GM20000 (cell line): Measurements from ENCODE around the gene BCAP31.

Source experiments
- DNase-seq: peaks from one replicate; pipeline ENCODE4 v3.0.0; 2012; ENCODE audit warnings: low spot score
- TF ChIP-seq, protein P1 (sequence below): IDR thresholded peaks from 2 replicates; pipeline ENCODE4 v1.5.1; 2012; ENCODE audit warnings: mild to moderate bottlenecking, control low read depth; ENCODE audit errors: extremely low read depth, missing control alignments

The BCAP31 gene

DNA sequence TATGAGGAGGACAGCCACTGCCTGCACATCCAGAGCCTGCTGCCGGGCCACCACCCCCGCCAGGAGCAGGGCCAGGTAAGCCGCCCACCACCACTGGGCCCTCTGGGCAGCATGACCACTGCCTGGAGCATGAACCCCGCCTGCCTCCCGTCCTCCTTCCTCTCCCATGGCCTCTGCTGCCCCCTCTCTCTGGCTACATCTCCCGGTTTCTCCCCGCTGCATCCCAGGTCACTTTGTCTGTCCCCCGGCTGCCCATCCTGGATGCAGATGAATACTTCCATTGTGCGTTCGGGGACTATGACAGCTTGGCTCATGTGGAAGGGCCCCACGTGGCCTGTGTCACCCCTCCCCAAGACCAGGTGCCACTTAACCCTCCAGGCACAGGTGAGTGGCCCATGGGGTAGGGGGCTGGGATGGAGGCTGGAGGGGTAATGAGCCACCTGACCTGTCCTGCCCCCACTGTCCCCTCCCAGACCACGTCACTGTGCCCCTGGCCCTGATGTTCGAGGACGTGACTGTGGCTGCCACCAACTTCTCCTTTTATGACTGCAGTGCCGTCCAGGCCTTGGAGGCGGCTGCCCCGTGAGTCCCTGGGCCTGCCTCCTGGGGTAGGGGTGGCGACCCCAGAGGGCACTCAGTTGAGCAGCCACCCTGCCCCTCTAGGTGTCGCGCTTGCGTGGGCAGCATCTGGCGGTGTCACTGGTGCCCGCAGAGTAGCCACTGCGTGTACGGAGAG is 45.8 kb upstream of the BCAP31 start:
- peak; percentile 10 for DNase-seq
- TF ChIP-seq, protein P1, sequence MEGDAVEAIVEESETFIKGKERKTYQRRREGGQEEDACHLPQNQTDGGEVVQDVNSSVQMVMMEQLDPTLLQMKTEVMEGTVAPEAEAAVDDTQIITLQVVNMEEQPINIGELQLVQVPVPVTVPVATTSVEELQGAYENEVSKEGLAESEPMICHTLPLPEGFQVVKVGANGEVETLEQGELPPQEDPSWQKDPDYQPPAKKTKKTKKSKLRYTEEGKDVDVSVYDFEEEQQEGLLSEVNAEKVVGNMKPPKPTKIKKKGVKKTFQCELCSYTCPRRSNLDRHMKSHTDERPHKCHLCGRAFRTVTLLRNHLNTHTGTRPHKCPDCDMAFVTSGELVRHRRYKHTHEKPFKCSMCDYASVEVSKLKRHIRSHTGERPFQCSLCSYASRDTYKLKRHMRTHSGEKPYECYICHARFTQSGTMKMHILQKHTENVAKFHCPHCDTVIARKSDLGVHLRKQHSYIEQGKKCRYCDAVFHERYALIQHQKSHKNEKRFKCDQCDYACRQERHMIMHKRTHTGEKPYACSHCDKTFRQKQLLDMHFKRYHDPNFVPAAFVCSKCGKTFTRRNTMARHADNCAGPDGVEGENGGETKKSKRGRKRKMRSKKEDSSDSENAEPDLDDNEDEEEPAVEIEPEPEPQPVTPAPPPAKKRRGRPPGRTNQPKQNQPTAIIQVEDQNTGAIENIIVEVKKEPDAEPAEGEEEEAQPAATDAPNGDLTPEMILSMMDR = no peak

DNA sequence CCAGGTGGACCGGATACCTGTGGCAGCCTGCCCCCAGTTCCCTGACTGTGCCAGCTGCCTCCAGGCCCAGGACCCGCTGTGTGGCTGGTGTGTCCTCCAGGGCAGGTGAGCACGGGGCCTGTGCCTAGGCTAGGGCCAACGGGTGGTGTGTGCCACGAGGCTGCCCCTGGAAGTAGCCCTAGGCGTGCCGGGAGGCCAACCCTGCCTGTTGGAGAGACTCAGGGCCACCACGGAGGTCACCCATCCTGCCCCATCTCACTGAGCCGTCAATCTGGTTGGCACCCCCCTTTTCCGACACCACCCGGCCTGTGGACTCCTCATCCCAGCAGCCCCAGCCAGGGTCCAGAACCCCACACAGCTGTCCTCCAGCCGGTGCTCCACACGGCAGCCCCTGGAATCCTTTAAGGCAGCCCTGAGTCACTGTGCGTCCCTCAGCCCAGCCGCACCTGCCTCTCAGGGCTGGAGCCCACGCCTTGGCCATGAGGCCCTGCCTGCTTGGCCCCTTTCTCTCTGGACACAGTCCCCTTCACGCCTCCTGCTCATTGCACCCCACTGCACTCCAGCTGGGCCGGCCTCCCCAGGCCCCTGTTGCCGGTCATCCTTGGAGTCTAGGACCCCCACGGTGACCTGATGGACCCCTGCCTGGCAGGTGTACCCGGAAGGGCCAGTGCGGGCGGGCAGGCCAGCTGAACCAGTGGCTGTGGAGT is 45.1 kb upstream of the BCAP31 start:
- peak; percentile 2 for DNase-seq
- TF ChIP-seq, protein P1 = no peak

DNA sequence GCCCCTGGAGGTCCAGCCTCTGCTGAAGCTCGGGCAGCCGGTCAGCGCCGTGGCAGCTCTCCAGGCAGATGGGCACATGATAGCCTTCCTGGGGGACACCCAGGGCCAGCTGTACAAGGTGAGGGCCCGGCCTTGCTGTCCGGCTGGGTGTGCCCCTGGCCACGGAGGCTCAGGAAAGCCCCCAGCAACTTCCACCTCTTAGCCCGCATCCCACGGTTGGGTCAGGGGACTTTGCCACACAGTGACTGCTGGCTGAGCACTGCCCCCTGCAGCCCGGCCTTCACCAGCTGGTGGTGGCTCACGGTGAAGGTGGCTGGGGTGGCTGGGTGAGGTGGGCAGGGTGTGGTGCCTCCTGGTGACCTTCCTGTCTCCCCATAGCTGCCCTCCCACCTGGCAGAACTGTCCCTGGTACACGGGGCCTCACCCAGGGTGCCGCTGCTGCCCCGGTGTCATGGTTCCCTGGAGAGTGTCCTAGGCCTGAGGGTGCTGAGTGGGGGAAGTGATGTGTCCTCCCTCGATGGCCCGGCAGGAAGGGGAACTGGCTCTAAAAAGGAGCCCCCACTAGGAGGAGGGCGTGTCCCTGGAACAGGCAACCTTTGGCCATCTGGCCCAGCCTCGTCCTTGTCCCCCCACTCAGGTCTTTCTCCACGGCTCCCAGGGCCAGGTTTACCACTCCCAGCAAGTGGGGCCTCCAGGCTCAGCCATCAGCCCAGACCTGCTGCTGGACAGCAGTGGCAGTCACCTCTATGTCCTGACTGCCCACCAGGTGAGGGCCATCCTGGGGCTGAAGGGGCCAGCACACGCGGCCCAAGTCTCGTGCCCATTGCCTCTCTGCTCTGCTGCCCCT is 44.3 kb upstream of the BCAP31 start:
- TF ChIP-seq, protein P1 = no peak
- DNase-seq = peak; percentile 25

DNA sequence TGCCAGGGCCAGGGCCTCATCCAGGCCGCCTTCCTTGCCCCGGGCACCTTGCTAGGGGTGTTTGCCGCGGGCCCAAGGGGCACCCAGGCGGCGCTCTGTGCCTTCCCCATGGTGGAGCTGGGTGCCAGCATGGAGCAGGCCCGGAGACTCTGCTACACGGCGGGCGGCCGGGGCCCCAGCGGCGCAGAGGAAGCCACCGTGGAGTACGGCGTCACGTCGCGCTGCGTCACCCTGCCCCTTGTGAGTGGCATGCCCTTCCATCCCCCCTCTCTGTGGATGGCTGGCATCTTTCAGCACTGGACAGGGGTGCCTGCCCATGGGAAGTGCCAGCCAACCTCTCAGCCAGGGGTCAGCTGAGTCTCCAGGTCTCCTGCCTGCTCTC is 43.5 kb upstream of the BCAP31 start:
- DNase-seq = peak; percentile 4
- TF ChIP-seq, protein P1 = no peak

DNA sequence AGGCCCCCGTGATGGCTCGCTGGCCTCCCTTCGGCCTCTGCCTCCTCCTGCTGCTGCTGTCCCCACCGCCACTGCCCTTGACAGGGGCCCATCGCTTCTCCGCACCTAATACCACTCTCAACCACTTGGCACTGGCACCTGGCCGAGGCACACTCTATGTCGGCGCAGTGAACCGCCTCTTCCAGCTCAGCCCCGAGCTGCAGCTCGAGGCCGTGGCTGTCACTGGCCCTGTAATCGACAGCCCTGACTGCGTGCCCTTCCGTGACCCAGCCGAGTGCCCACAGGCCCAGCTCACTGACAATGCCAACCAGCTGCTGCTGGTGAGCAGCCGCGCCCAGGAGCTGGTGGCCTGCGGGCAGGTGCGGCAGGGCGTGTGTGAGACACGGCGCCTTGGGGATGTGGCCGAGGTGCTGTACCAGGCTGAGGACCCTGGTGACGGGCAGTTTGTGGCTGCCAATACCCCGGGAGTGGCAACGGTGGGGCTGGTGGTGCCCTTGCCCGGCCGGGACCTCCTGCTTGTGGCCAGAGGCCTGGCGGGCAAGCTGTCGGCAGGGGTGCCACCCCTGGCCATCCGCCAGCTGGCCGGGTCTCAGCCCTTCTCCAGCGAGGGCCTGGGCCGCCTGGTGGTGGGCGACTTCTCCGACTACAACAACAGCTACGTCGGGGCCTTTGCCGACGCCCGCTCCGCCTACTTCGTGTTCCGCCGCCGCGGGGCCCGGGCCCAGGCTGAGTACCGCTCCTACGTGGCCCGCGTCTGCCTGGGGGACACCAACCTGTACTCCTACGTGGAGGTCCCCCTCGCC is 42.9 kb upstream of the BCAP31 start:
- peak; percentile 6 for DNase-seq
- TF ChIP-seq, protein P1 = no peak

DNA sequence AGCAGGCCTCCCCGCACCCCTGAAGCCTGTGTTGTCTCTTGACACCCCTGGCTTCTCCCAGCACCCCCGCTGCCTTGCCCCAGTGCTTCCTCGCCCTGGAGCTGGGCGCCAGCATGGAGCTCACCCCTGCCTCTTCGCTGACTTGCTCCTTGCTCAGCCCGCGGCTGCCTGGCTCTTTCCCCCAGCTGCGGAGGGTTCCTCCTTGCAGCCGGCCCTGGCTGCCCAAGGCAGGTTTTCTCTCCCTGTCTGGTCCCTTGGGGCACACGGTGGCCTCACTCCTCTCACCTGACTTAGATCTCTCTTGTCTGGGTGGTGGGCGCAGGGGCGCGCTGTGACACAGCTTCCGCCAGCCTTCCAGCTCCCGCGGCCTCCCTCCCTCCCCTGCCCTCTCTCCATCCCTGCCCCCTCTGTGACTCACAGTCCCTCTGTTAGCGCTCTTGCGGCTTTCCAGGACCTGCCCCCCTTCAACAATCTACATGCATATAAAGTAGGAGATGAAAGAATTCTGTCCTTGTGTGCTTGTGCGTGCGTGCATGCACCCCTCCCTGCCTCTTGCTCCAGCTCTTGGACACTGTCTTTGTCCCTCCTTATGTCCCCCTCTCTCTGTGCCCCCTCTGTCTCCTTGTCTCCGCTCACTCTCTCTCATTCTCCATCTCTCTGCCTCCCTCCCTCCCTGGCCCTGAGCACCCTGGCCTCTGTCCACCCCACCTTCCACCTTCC is 42.1 kb upstream of the BCAP31 start:
- no peak for DNase-seq
- TF ChIP-seq, protein P1 = no peak
